ENCODE data around the gene VWA8. TPM values are rescaled to one million over a fixed set of nuclear protein-coding genes. Genes with fewer than 3 reads are reported as not detected.

Gene VWA8
- polyA plus RNA-seq (2013, experiment 1 of 2) = 10.0 TPM
- 10.5 TPM for polyA plus RNA-seq (2013, experiment 2 of 2)

GRCh38 chr13:41960637-41961465, at the start of gene VWA8:
TSS of gene VWA8 (minus strand) at chr13:41961109. CDS start at chr13:41961015, 94 bp downstream.
- Histone ChIP-seq H3K27ac (ENCODE audit: low read depth, low read length) (peak within 1 kb of the TSS; percentile 68), H3K4me1 (ENCODE audit: insufficient read depth, low read length) (peaks cover 13% of the 10 kb centered on the region; the same call in 1 of the 2 replicates), H3K9me3 (ENCODE audit: insufficient read depth, low read depth, low read length) (no peaks in the 10 kb centered on the region), H3K36me3 (ENCODE audit: insufficient read depth, low read length) (no peaks in the 10 kb centered on the region), H3K4me3 (ENCODE audit: low read length) (peak within 1 kb of the TSS; percentile 71), H3K27me3 (ENCODE audit: insufficient read depth, low read length) (peaks cover 6% of the 10 kb centered on the region; the same call in 1 of the 2 replicates), H3K9ac (ENCODE audit: low read depth, low read length) (peak within 1 kb of the TSS; percentile 82)
- under 1% methylated on average over 83 of the region's 83 CpGs for WGBS

- Histone ChIP-seq H3K4me3 (ENCODE audit: low read length) (no peak overlapping the region), H3K27ac (ENCODE audit: low read depth, low read length) (no peak overlapping the region), H3K9me3 (ENCODE audit: insufficient read depth, low read depth, low read length) (no peaks in the 10 kb centered on the region), H3K36me3 (ENCODE audit: insufficient read depth, low read length) (no peaks in the 10 kb centered on the region), H3K27me3 (ENCODE audit: insufficient read depth, low read length) (no peaks in the 10 kb centered on the region), H3K9ac (ENCODE audit: low read depth, low read length) (no peak overlapping the region), H3K4me1 (ENCODE audit: insufficient read depth, low read length) (peaks cover 16% of the 10 kb centered on the region)
- WGBS = 89% methylated on average over 4 of the region's 4 CpGs
Measured at GRCh38 chr13:42009057-42009456, 48.1 kb upstream of the VWA8 start.

- Histone ChIP-seq H3K9ac (ENCODE audit: low read depth, low read length) (no peak overlapping the region), H3K4me1 (ENCODE audit: insufficient read depth, low read length) (peaks cover 16% of the 10 kb centered on the region), H3K27me3 (ENCODE audit: insufficient read depth, low read length) (no peaks in the 10 kb centered on the region), H3K4me3 (ENCODE audit: low read length) (no peak overlapping the region), H3K27ac (ENCODE audit: low read depth, low read length) (no peak overlapping the region), H3K36me3 (ENCODE audit: insufficient read depth, low read length) (no peaks in the 10 kb centered on the region), H3K9me3 (ENCODE audit: insufficient read depth, low read depth, low read length) (no peaks in the 10 kb centered on the region)
- WGBS = no CpG with 5 or more reads among the region's 1 CpG
Measured at GRCh38 chr13:42007844-42008243, 46.9 kb upstream of the VWA8 start.

- Histone ChIP-seq H3K9me3 (ENCODE audit: insufficient read depth, low read depth, low read length) (no peaks in the 10 kb centered on the region), H3K27ac (ENCODE audit: low read depth, low read length) (no peak overlapping the region), H3K27me3 (ENCODE audit: insufficient read depth, low read length) (no peaks in the 10 kb centered on the region), H3K9ac (ENCODE audit: low read depth, low read length) (no peak overlapping the region), H3K36me3 (ENCODE audit: insufficient read depth, low read length) (no peaks in the 10 kb centered on the region), H3K4me3 (ENCODE audit: low read length) (no peak overlapping the region), H3K4me1 (ENCODE audit: insufficient read depth, low read length) (peaks cover 18% of the 10 kb centered on the region)
- WGBS = 90% methylated on average over 2 of the region's 2 CpGs
Measured at GRCh38 chr13:42002066-42002465, 41.2 kb upstream of the VWA8 start.

GRCh38 chr13:42001580-42001979, 40.7 kb upstream of the VWA8 start:
- Histone ChIP-seq H3K9me3 (ENCODE audit: insufficient read depth, low read depth, low read length) (no peaks in the 10 kb centered on the region), H3K27ac (ENCODE audit: low read depth, low read length) (no peak overlapping the region; the same call in 1 of the 2 replicates), H3K36me3 (ENCODE audit: insufficient read depth, low read length) (no peaks in the 10 kb centered on the region), H3K4me1 (ENCODE audit: insufficient read depth, low read length) (peaks cover 18% of the 10 kb centered on the region), H3K4me3 (ENCODE audit: low read length) (no peak overlapping the region), H3K27me3 (ENCODE audit: insufficient read depth, low read length) (no peaks in the 10 kb centered on the region), H3K9ac (ENCODE audit: low read depth, low read length) (no peak overlapping the region)
- 57% methylated on average over 5 of the region's 6 CpGs for WGBS

- H3K9me3 ChIP-seq (ENCODE audit: insufficient read depth, low read depth, low read length) = no peaks in the 10 kb centered on the region
- H3K36me3 ChIP-seq (ENCODE audit: insufficient read depth, low read length) = no peaks in the 10 kb centered on the region
- 70% methylated on average over 2 of the region's 2 CpGs for WGBS
- H3K9ac ChIP-seq (ENCODE audit: low read depth, low read length) = no peak overlapping the region
- no peaks in the 10 kb centered on the region for H3K27me3 ChIP-seq (ENCODE audit: insufficient read depth, low read length)
- H3K27ac ChIP-seq (ENCODE audit: low read depth, low read length) = no peak overlapping the region
- peaks cover 18% of the 10 kb centered on the region for H3K4me1 ChIP-seq (ENCODE audit: insufficient read depth, low read length)
- H3K4me3 ChIP-seq (ENCODE audit: low read length) = no peak overlapping the region
Measured at GRCh38 chr13:42000846-42001245, 39.9 kb upstream of the VWA8 start.

GRCh38 chr13:41997396-41997795, 36.5 kb upstream of the VWA8 start:
- Histone ChIP-seq H3K36me3 (ENCODE audit: insufficient read depth, low read length) (no peaks in the 10 kb centered on the region), H3K9ac (ENCODE audit: low read depth, low read length) (no peak overlapping the region), H3K27ac (ENCODE audit: low read depth, low read length) (no peak overlapping the region), H3K27me3 (ENCODE audit: insufficient read depth, low read length) (no peaks in the 10 kb centered on the region), H3K4me3 (ENCODE audit: low read length) (no peak overlapping the region), H3K9me3 (ENCODE audit: insufficient read depth, low read depth, low read length) (no peaks in the 10 kb centered on the region), H3K4me1 (ENCODE audit: insufficient read depth, low read length) (peaks cover 18% of the 10 kb centered on the region)
- 100% methylated on average over 1 of the region's 1 CpG for WGBS

GRCh38 chr13:41995946-41996345, 35.0 kb upstream of the VWA8 start:
- Histone ChIP-seq H3K27ac (ENCODE audit: low read depth, low read length) (no peak overlapping the region), H3K36me3 (ENCODE audit: insufficient read depth, low read length) (no peaks in the 10 kb centered on the region), H3K27me3 (ENCODE audit: insufficient read depth, low read length) (no peaks in the 10 kb centered on the region), H3K4me3 (ENCODE audit: low read length) (no peak overlapping the region), H3K4me1 (ENCODE audit: insufficient read depth, low read length) (peaks cover 7% of the 10 kb centered on the region), H3K9ac (ENCODE audit: low read depth, low read length) (no peak overlapping the region), H3K9me3 (ENCODE audit: insufficient read depth, low read depth, low read length) (no peaks in the 10 kb centered on the region)
- WGBS = 86% methylated on average over 5 of the region's 5 CpGs

GRCh38 chr13:41995336-41995735, 34.4 kb upstream of the VWA8 start:
- Histone ChIP-seq H3K9ac (ENCODE audit: low read depth, low read length) (no peak overlapping the region), H3K4me3 (ENCODE audit: low read length) (no peak overlapping the region), H3K9me3 (ENCODE audit: insufficient read depth, low read depth, low read length) (no peaks in the 10 kb centered on the region), H3K36me3 (ENCODE audit: insufficient read depth, low read length) (no peaks in the 10 kb centered on the region), H3K27me3 (ENCODE audit: insufficient read depth, low read length) (no peaks in the 10 kb centered on the region), H3K27ac (ENCODE audit: low read depth, low read length) (no peak overlapping the region), H3K4me1 (ENCODE audit: insufficient read depth, low read length) (peaks cover under 1% of the 10 kb centered on the region)
- WGBS = 91% methylated on average over 3 of the region's 4 CpGs

GRCh38 chr13:41994696-41995095, 33.8 kb upstream of the VWA8 start:
- WGBS = 100% methylated on average over 1 of the region's 1 CpG
- Histone ChIP-seq H3K36me3 (ENCODE audit: insufficient read depth, low read length) (no peaks in the 10 kb centered on the region), H3K4me3 (ENCODE audit: low read length) (no peak overlapping the region), H3K27ac (ENCODE audit: low read depth, low read length) (no peak overlapping the region), H3K9ac (ENCODE audit: low read depth, low read length) (no peak overlapping the region), H3K9me3 (ENCODE audit: insufficient read depth, low read depth, low read length) (no peaks in the 10 kb centered on the region), H3K27me3 (ENCODE audit: insufficient read depth, low read length) (no peaks in the 10 kb centered on the region), H3K4me1 (ENCODE audit: insufficient read depth, low read length) (no peaks in the 10 kb centered on the region)

GRCh38 chr13:41991936-41992335, 31.0 kb upstream of the VWA8 start:
- 97% methylated on average over 1 of the region's 1 CpG for WGBS

More at GRCh38 chr13:41991936-41992335, 31.0 kb upstream of the VWA8 start:
- no peaks in the 10 kb centered on the region for H3K27me3 ChIP-seq (ENCODE audit: insufficient read depth, low read length)
- no peaks in the 10 kb centered on the region for H3K36me3 ChIP-seq (ENCODE audit: insufficient read depth, low read length)
- no peak overlapping the region for H3K27ac ChIP-seq (ENCODE audit: low read depth, low read length)
- H3K9me3 ChIP-seq (ENCODE audit: insufficient read depth, low read depth, low read length) = no peaks in the 10 kb centered on the region
- no peaks in the 10 kb centered on the region for H3K4me1 ChIP-seq (ENCODE audit: insufficient read depth, low read length)
- no peak overlapping the region for H3K4me3 ChIP-seq (ENCODE audit: low read length)
- no peak overlapping the region for H3K9ac ChIP-seq (ENCODE audit: low read depth, low read length)
